Kidney (tissue), 14 donors: ENCODE results near the gene GOLGA6A. TPM values are rescaled to one million over a fixed set of nuclear protein-coding genes. Genes with fewer than 3 reads are reported as not detected.
A peak's percentile ranks its signal among the peaks of the same experiment; 100 is the strongest.
"Not testable (repeated sequence)": the region's sequence is repeated elsewhere in the genome, so short reads cannot be mapped to it uniquely, and the experiment has no call there.

Experiments used
- DNase-seq, 5 donors: peaks; one replicate each; pipeline ENCODE4 v3.0.0-alpha.2; 2013 to 2020
- FAIRE-seq: peaks from 2 replicates; lab custom pipeline; 2012; peaks lifted over from hg19 to GRCh38; lab: Jason Lieb, UNC
- H3K27ac ChIP-seq, 2 donors: one replicate each; pipeline ENCODE4 v1.7.0; 2013; ENCODE audit warnings: low read depth in 2 of 2, low read length in 2 of 2, inconsistent platforms in 1 of 2
- H3K27me3 ChIP-seq: one replicate; pipeline ENCODE4 v1.7.1; 2013; ENCODE audit warnings: low read length, inconsistent platforms; ENCODE audit not compliant: control insufficient read depth, insufficient read depth
- H3K36me3 ChIP-seq, 3 donors: one replicate each; pipeline versions ENCODE4 v1.7.0 to v1.7.1; 2013; ENCODE audit warnings: low read length in 3 of 3, control low read depth in 1 of 3, inconsistent platforms in 1 of 3; ENCODE audit not compliant: insufficient read depth in 3 of 3, control insufficient read depth in 2 of 3
- H3K4me1 ChIP-seq, 3 donors: one replicate each; pipeline versions ENCODE4 v1.7.0 to v1.7.1; 2013; ENCODE audit warnings: low read length in 3 of 3, inconsistent platforms in 1 of 3, low read depth in 1 of 3; ENCODE audit not compliant: control insufficient read depth in 2 of 3, insufficient read depth in 2 of 3
- H3K4me3 ChIP-seq, 3 donors: one replicate each; pipeline versions ENCODE4 v1.7.0 to v1.8.1; 2013; ENCODE audit warnings: low read length in 3 of 3, control low read depth in 1 of 3, inconsistent platforms in 1 of 3
- H3K9ac ChIP-seq, 3 donors: one replicate each; pipeline versions ENCODE4 v1.7.0 to v1.7.1; 2013; ENCODE audit warnings: low read length in 3 of 3, control low read depth in 1 of 3, inconsistent platforms in 1 of 3
- H3K9me3 ChIP-seq, 3 donors: one replicate each; pipeline versions ENCODE4 v1.7.0 to v1.7.1; 2013; ENCODE audit warnings: low read length in 3 of 3, control low read depth in 1 of 3, inconsistent platforms in 1 of 3; ENCODE audit not compliant: control insufficient read depth in 2 of 3, insufficient read depth in 1 of 3
- intact Hi-C: fragments of 100-400 bp; cut with DNase I; formaldehyde crosslinking; loops from one replicate; pipeline ENCODE4 v1.11.1; 2022
- polyA plus RNA-seq: library from polyadenylated mRNA; stranded (reverse); fragments of 350-450 nt; fragmentation: Illumina TruSeq; extraction: RNeasy Lipid Tissue Mini Kit (QIAGEN cat#74804); gene quantifications from one replicate; pipeline ENCODE4 v1.2.3, GENCODE V29; 2014; ENCODE audit warnings: low read depth, low replicate concordance; ENCODE audit not compliant: insufficient read depth
- total RNA-seq: library from RNA; stranded (reverse); fragmentation: NEBNext Ultra II Directional; extraction: Animal tissue kit (Norgen Biotek cat#: 25700); gene quantifications from one replicate; pipeline ENCODE4 v1.2.1, GENCODE V29; 2021
- TF ChIP-seq, protein P1 (sequence below): IDR thresholded peaks from 3 replicates; pipeline ENCODE4 v1.5.1; 2012; ENCODE audit warnings: mild to moderate bottlenecking, moderate library complexity, borderline replicate concordance; ENCODE audit not compliant: insufficient read depth; ENCODE audit errors: extremely low read depth
- donor health status: control.
- donor health status: control.
- donor health status: control.
- donor health status: control.
- donor health status: control.
- donor health status: DM: yes; HTN: yes; CAD: no.
- donor health status: Normal renal cell carcinoma (clear cell type).

The GOLGA6A gene
- total and polyA plus RNA-seq, 2 donors from 2014 or later, result 0.06 TPM; not detected in 1

DNA sequence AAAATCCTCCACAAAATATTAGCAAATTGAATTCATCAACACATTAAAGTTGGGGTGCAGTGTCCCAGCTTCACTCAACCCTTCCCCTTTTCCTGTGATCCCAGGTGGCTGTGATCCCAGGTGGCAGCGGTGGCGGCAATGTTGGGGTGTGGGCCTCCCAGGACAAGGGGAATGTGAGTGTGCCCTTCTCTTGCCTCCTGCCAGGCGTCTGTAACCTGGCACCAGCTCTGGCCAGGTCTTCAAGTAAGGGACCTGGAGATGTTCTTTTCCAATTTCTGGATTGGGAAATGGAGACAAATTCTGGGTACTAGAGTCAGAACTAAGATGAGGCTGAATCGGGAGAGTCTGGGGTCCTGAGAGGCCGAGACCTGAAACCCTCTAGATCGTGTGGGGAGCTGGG is 20.1 kb downstream of the GOLGA6A start:
- H3K27me3 ChIP-seq, result no peaks in the 10 kb centered on the region
- no peak for FAIRE-seq
- intact Hi-C loops, result no loop called here

DNA sequence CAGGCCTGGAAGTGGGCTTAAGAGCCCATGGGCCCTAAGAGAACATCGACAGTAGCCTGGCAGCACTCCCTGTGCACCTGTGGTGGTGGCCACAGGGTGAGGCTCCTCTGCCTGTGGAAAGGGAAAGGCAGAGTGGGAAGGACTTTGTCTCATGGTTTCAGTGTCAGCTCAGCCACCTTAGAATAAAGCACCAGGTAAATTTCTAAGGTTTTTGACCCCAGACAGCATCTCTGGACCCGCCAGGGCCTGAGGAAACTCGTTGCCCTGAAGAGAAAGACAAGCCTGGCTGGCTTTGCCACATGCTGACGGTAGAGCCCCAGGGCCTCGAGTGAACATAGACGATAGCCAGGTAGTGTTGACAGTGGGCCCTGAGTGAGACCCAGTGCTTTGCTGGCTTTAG is 22.1 kb downstream of the GOLGA6A start:
- no peak overlapping the region for H3K9ac ChIP-seq
- no peaks in the 10 kb centered on the region for H3K9me3 ChIP-seq
- peak in 1 of 5 donors; percentile 29 for DNase-seq
- no peaks in the 10 kb centered on the region for H3K36me3 ChIP-seq
- intact Hi-C loops, result no loop called here
- FAIRE-seq, result no peak
- H3K4me1 ChIP-seq, result no peaks in the 10 kb centered on the region
- no peak overlapping the region for H3K27ac ChIP-seq
- no peaks in the 10 kb centered on the region for H3K27me3 ChIP-seq
- TF ChIP-seq, protein P1, sequence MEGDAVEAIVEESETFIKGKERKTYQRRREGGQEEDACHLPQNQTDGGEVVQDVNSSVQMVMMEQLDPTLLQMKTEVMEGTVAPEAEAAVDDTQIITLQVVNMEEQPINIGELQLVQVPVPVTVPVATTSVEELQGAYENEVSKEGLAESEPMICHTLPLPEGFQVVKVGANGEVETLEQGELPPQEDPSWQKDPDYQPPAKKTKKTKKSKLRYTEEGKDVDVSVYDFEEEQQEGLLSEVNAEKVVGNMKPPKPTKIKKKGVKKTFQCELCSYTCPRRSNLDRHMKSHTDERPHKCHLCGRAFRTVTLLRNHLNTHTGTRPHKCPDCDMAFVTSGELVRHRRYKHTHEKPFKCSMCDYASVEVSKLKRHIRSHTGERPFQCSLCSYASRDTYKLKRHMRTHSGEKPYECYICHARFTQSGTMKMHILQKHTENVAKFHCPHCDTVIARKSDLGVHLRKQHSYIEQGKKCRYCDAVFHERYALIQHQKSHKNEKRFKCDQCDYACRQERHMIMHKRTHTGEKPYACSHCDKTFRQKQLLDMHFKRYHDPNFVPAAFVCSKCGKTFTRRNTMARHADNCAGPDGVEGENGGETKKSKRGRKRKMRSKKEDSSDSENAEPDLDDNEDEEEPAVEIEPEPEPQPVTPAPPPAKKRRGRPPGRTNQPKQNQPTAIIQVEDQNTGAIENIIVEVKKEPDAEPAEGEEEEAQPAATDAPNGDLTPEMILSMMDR, result no peak
- no peak overlapping the region for H3K4me3 ChIP-seq

More for the DNA sequence above, 20.1 kb downstream of the GOLGA6A start:
- DNase-seq, result peak in 1 of 5 donors; percentile 41
- H3K4me1 ChIP-seq, result no peaks in the 10 kb centered on the region
- H3K9me3 ChIP-seq, result no peaks in the 10 kb centered on the region
- TF ChIP-seq, protein P1, result no peak
- H3K27ac ChIP-seq, result no peak overlapping the region
- H3K4me3 ChIP-seq, result no peak overlapping the region
- no peaks in the 10 kb centered on the region for H3K36me3 ChIP-seq
- no peak overlapping the region for H3K9ac ChIP-seq

DNA sequence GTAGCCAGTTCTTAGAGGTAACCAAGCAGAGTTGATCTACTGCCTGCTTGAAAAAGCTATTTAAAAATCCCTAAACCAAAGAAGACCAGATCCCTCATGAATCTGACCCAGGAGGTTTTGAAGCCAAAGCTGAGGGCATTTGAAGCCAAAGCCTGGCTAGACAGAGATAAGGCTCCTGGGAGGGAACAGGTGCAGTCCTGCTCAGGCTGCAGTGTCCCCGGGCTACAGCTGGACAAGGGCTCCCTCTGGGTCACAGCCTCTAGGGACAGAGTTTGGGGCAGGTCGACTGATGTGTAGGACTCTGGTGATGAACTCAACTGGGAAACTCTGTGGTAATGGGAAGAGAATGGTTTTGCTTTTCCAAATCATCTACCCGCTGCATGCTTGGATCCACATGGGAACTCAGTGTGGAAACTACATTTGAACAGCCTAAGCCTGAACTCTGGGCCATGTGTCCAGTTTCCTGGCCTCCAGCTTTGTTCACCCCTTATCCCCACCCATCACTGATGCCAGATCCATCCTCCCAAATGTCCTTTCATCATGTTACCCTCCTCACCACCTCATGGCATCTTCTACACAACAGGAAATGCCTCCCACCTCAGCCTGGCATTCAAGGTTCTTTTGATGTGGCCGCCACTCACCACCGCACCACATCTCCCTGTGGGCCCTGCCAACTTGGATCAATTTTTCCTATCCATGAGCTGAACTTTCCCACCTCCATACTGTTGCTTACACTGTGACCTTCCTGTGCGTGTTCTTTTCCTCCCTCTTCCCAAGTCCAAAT is 23.1 kb downstream of the GOLGA6A start:
- H3K27ac ChIP-seq, H3K36me3 ChIP-seq, H3K9ac ChIP-seq, H3K27me3 ChIP-seq, intact Hi-C loops, H3K4me1 ChIP-seq, H3K4me3 ChIP-seq, H3K9me3 ChIP-seq, FAIRE-seq: not testable (repeated sequence)
- DNase-seq, result peak in 1 of 5 donors; percentile 15

DNA sequence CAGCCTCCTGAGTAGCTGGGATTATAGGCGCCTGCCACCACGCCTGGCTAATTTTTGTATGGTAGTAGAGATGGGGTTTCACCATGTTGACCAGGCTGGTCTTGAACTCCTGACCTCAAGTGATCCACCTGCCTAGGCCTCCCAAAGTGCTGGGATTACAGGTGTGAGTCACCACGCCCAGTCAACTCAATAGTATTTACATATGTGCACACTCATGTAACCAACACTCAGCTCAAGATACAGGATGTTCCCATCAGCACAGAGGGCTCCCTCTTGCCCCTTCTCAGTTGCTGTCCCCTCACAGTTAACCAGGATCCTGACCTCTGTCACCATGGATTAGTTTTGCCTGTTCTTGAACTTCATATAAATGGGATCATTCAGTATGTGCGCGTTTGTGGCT is 26.0 kb downstream of the GOLGA6A start:
- intact Hi-C loops, H3K36me3 ChIP-seq, H3K9ac ChIP-seq, H3K4me3 ChIP-seq, FAIRE-seq, DNase-seq, H3K27ac ChIP-seq, H3K9me3 ChIP-seq, H3K27me3 ChIP-seq: not testable (repeated sequence)
- H3K4me1 ChIP-seq, result peaks cover 0 to 11% (median 0%) of the 10 kb centered on the region in 3 donors
